ENCODE results near the gene SEPTIN7.
A peak's percentile ranks its signal among the peaks of the same experiment; 100 is the strongest.
"Not testable (repeated sequence)": the region's sequence is repeated elsewhere in the genome, so short reads cannot be mapped to it uniquely, and the experiment has no call there.

SEPTIN7 gene

DNA sequence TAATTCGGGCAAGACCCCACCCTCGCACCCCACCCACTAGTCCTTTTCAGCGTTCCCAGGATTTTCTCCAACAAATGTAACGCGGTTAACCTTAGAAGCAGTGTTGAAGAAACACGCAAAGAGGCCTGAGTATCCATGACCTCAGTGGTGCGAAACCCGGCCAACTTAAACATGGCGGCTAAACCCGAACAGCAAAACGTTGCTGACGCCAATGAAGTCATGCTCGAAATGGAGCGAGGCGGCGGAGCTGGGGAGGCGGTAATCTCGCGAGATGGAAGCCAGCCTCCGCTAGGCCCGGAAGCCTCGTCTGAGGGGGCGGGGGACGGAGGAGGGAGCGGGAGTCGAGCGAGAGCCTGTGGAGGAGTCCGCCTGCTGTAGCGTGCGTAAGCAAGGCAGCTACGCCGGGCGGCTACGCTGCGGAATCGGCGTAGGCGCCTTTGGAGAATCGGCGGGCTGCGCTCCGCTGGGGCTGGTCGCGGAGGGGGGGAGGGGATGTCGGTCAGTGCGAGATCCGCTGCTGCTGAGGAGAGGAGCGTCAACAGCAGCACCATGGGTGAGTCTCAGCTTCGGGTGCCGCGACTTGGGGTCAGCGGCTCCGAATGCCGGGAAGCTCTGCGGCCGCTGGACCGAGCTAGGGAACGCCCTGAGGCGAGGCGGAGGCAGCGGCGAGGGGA lies at the start of gene SEPTIN7:
Gene SEPTIN7 (plus strand): TSS at position 340 of the 674 bp plus-strand sequence. CDS start 153 bp downstream, at position 493.
- DNase-seq (ENCODE audit: low read depth), result peak; percentile 97

DNA sequence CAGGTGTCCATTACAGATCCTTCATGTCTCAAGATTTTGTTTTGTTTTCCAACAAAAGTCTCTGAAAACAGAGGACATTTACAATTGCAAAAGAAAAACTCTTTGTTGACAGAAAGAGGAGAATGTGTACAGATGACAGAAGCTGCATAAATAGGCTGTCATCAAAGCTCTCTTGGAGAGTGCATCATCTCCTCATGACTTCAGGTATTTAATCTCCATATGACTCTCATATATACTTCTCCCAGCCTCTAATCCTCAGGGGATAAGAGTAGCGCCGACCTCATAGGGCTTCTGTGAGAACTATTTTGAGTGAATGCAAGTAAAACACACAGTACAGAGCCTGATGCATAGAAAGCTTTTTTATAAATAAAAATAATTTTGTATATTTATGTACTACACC lies 48.1 kb upstream of the SEPTIN7 start:
- no peak for DNase-seq (ENCODE audit: low read depth)

DNA sequence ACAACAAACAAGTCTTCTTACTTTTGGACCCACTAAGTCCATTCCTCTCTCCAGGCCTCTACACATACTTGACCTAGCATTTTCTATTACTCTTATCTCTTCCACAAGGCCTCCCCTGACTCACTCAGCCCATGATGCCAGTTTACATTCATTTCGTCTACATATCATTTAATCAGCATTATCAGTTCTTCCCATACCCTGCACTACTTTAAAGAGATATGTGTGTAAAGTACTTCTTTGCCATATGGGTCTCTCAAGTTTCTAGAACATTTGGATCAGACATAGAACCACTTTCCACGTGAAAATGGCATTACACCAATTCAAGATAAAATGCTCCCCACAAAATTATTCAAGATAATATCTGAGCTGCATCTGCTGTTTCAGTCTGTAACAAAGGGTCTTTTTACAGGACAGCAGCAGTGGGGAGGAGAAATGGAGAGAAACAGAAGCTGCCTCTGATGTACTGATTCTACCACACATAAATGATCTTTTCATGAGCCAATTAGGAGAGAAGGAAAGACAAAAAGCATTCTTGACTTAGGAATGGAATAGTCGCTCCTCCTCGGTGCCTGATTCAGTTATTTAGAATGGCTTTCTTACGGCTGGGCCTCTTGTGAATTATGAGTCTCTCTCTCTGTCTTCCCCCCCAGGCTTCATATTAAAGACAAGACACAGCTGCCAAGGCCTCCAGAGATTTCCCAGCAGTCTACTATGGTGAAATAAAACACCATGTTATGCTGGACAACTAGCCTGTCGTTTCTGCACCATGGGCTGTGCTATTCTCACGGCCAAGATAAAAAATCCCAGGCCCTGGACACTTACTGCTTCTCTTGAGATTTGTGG lies 46.9 kb upstream of the SEPTIN7 start:
- no peak for DNase-seq (ENCODE audit: low read depth)

DNA sequence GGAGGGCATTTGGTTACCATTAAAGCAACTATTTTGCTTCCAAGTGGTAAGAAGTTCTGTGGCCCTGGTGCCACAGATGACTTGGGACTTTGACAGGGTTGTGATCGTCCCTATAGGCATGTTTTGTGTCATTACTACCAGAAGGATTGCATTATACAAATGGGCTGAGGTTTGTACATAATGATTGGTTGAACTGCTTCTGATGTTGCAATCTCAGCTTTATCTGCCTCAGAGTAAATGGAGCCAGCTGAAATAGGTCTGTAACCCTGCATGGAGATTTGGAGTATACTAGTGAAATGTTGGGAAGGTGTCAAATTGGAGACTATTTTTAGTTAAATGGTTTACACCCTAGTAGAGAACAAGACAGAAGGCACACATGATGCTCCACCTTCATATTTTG lies 46.1 kb upstream of the SEPTIN7 start:
- no peak for DNase-seq (ENCODE audit: low read depth)

DNA sequence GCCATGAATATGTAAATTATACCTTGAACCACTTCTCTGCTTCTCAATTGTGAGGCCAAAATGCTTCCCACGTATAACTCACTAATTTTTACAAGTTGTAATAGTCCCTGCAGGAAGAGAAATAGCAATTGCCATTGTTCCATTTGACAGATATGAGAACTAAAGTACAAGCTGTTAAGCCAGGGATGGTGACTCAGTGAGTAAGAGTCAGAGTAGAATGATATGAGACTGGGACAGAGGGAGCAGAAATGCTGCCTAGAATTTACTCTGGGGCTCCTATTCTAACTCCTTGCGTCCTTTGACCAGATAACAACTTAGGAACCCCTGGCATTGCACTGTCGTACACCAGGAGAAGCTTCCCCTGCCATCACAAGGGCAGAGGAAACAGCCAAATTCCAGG lies 45.1 kb upstream of the SEPTIN7 start:
- no peak for DNase-seq (ENCODE audit: low read depth)

DNA sequence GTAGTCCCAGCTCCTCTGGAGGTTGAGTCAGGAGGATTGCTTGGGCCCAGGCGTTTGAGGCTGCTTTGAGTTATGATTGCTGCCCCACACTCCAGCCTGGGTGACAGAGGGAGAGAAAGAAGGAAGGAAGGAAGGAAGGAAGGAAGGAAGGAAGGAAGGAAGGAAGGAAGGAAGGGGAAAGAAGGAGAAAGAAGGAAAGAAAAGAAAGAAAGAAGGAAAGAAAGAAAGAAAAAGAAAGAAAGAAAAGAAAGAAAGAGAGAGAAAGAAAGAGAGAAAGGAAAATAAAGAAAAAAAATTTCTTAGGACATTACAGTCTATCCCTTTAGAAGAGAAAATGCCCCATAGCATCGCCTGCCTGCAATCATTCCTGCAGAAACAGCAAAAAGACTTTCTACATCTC lies 44.4 kb upstream of the SEPTIN7 start:
- not testable (repeated sequence) for DNase-seq (ENCODE audit: low read depth)

DNA sequence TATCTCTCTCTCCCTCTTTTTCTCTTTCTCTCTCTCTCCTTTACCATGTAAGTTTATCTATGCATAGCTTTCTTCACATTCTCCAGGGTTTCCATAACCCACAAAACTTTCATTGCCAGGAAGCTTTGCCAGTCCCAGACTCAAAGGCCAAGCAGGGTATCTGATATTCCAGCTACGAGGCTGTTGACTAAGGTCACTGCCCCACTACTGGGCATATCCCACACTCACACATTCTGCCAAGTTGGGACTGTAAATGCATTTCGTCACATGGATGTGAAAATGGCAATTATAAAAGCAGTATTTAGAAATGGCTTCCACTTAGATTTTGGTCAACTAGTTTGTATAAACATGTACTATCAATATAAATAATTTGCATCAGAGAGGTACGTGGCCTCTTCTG lies 43.3 kb upstream of the SEPTIN7 start:
- DNase-seq (ENCODE audit: low read depth), result no peak

DNA sequence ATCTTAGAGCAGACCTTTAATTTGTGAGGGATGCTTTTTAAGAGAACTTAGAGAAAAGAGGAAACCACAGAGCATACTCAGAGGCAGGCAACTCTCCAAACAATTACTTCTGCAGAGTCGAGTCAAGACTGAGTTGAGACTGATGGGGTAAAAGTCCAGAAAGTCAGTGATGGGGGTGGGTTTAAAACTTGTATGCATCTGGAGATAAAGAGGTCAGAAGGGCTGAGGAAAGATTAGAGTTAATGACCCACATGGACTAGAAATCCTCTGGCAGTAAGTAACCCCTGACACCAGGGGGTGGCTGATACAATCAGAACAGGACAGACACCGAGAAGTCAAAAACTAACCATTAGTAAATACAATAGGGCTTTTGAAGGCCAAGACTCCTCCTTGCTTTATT lies 42.4 kb upstream of the SEPTIN7 start:
- no peak for DNase-seq (ENCODE audit: low read depth)

DNA sequence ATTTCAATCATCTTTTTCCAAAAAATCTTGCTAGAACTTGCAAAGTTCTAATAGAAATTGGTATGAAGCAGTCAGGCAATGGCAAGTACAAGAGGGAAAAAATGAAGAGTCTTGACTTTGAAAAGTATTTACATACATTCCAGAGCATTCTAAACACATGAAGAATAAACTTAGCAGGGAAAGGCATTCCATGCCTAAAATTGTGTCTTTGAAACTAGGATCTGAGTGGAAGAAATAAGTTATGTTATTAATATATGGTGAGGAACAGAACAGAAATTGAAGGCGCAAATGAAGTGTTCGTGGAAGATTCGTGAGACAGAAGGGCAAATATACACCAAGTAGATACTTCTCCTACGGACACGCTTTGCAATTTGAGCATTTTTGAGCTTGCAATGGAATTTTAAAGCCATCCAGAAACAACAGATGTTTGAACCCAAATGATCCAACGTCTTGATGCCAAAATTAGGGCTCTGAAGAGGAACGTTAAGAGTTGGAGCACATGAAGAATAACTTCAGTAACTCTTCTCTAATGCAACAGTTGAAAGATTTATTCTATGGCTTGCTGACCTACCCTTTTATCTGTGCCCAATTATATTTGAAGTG lies 40.6 kb upstream of the SEPTIN7 start:
- DNase-seq (ENCODE audit: low read depth), result no peak

DNA sequence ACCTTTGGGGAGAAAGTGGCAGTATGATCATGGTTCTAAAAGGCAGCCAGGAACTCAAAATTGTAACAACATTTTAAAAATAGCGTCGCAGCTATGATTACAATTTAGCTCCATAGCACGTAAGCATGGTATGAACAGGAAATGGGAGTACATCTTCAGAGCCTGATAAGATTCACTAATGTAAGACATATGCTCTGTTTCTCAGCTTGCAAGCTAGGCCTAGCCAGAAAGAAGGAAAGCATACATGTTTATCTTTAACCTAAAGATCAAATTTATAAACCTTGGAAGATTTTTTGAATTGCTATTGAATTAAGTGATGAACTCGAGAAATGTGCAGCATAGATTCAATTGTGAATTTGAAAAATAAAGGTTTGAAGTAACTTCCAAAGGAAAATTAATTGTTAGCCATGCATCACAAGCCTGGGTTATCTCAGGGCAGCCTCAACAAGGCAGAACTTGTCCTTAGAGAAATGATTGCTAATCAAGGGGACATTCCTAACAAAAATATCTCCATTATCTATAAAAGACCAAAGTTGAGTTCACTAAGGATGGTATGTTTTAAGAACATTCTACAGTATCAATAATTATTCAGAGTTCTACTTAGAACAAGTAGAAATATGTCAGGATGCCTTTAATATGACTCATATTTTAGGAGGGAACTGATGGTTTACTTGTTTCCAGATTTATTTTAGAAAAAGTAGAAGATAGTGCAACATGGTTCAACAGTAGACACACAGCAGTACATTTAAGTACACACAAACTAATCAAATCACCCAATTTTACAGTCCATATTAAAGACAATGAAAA lies 38.8 kb upstream of the SEPTIN7 start:
- no peak for DNase-seq (ENCODE audit: low read depth)

DNA sequence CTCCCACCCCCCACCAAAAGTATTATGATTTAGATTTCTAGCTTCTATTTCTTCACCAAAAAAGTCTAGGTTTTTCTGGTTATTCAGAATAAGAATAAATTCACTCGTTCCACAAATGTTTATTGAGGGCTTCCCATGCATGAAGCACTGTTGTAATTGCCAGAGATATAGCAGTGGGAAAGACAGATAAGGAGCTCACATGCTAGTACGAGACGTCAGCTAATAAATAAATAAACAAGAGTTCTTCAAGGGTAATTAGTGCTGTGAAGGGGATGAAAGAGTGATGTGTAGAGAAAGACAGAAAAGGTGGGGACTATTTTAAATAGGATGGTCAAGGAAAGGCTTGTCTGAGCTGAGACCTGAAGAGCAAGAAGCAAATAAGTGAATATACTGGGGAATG lies 38.1 kb upstream of the SEPTIN7 start:
- DNase-seq (ENCODE audit: low read depth), result no peak

DNA sequence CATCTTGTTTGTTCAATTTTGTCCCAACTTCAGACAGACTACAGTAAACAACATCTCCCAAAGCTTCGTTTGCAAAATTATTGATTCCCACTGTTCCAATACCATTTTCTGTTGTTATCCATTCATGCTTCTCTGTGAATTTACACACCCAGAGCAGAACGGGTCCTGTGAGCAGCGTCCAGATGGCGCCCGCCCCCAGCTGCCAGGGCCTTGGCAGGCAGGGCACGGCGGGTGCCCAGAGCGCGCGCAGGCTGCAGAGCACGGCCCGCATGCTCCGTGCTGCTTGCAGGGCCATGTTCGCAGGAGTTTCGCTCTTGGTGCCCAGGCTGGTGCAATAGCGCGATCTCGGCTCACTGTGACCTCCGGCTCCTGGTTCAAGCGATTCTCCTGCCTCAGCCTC lies 32.5 kb upstream of the SEPTIN7 start:
- DNase-seq (ENCODE audit: low read depth), result no peak

DNA sequence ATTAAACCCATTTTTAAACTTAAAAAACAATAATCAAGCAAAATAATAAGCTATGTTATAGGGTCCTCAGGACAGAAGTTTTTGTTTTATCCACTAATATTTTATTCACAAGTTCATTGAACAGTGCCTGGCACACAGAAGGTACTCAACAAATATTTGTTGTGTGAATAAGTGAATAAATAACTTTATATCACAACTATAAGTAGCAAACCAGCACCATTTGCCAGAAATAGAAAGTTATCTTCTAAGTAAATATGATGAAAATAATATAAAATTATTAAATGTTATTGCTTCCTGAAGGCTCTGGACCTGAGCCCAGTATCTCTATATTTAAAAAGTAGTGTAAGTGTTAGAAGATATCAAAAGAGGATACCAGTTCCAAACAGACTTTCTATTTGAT lies 29.1 kb upstream of the SEPTIN7 start:
- no peak for DNase-seq (ENCODE audit: low read depth)

DNA sequence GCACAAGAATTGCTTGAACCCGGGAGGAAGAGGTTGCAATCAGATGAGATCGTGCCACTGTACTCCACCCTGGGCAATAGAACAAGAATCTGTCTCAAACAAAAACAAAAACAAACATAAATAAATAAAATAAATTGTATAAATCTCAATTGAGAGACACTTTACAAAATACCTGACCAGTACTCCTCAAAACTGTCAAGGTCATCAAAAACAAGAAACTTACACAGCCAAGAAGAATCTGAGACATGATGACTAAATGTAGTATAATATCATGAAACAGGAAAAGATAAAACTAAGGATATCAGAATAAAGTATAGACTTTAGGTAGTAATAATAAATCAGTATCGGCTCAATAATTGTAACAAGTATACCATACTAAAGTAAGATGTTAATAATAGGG lies 26.9 kb upstream of the SEPTIN7 start:
- no peak for DNase-seq (ENCODE audit: low read depth)

DNA sequence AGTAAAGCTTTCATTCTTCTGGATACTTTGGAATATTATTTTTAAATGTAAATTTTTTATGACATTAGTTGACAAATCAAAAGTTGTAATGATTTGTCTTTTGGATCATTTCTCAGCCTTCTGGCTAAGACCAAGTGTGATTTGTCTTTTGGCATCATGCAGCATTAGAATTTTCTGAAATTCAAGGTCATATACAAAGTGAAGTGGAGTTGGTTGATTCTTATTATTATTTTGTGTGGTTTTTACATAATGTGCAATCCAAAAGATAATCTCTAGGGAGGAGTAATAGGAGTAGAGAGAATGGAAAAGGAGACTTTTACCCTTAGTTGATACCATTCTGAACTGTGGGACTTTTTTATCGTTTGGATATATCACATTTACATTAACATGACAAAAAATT lies 24.2 kb upstream of the SEPTIN7 start:
- DNase-seq (ENCODE audit: low read depth), result no peak

DNA sequence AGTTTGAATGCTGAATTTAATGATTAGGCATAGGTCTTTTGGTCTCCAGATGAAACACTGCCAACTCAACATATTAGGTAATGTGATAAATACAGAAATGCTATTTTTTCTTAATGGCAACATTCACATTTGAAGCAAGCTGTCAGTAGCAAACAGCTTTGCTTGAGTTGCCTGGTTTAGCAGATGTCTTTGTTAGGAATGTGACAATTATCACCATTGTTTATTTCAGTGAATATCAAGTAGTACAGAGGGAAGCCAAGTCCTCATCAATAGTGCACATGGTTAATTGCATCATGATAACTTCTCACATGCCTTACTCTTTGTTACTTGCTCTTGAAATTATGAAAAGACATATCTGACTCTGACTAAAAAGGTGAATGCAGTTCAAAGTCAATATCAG lies 23.7 kb upstream of the SEPTIN7 start:
- DNase-seq (ENCODE audit: low read depth), result no peak

DNA sequence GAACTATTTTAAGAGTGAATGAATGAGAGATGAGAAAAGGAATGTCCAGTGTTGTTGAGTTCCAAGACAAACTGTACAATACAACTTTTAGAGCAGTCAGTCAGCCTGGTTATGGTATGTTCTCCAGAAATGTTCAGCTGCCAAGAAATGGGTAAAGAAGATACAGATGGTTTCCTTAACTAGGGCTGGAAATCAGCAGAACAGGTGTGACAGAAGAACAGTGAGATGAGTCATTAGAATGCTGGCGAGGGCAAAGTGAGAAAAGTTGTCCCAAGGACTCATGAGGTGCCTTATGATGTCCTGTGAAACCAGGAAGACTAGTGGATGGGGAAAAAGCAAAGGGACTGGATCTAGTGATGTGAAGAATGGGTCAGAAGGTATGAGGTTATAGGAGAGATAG lies 20.8 kb upstream of the SEPTIN7 start:
- no peak for DNase-seq (ENCODE audit: low read depth)

DNA sequence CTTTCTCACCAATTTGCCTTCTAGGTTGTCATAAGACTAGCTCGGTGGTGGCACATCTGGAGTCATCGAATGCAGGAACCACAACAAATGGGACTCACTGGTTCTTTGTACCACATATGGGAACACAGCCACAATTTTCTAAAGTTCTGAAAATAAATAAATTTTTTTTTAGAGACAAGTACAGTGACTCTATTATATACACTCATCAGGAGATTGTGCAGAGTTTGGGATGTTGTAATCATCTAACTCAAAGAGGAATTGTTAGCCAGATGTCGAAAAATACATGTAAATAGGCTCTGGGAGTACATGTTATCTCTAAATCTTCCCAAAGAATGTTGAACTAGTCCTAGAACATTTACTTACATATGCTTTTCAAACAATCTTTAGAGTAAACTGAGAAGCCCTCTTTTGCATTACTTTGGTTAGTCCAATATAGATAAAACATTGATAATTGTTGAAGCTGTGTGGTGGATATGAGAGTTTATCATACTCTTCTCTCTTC lies 19.6 kb upstream of the SEPTIN7 start:
- DNase-seq (ENCODE audit: low read depth), result no peak

DNA sequence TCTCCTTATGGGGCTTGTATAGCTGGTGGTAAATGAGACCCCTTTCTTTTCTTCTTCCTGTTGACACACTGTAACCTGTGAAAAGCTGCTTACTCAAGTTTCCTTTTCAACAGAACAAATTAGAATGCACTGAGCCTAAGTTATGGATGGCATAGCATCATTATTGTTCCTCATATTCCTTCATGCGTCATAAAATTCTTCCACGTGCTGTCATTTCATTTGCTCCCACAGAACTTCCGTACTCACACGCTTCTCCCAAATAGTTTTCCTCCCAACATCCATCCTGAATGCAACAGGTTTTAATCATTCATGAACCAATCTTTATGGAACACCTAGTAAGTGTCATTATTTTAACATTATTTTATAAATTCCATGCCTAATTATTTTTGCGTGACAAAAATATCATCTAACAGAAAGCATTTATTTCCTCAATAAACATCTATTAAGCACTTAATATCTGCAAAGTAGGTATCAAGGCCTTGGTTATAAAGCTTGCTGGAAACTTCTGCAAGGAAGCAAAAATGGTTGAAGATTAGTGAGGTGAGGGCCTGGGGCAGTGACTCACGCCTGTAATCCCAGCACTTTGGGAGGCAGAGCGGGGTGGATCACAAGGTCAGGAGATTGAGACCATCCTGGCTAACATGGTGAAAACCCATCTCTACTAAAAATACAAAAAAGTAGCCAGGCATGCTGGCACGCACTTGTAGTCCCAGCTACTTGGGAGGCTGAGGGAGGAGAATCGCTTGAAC lies 18.9 kb upstream of the SEPTIN7 start:
- DNase-seq (ENCODE audit: low read depth), result no peak

DNA sequence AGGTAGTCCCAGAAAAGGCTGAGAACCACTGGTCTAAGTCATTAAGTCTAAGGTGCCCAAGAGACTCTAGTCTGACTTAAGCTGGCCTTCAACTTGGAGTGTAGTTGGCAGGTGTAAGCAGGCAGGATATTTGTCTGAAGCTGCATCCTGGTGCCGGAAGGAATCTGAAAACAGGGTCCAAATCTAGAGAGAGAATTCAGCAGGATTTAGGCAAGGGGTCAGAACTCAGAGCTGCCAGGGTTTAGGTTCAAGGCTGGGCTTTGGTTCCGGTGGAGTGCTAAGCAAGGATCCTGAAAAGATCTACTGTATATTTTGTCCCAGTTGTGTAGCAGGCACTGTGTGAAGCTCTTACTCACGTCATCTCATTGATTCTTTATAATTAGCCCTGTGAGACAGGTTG lies 16.5 kb upstream of the SEPTIN7 start:
- no peak for DNase-seq (ENCODE audit: low read depth)

DNA sequence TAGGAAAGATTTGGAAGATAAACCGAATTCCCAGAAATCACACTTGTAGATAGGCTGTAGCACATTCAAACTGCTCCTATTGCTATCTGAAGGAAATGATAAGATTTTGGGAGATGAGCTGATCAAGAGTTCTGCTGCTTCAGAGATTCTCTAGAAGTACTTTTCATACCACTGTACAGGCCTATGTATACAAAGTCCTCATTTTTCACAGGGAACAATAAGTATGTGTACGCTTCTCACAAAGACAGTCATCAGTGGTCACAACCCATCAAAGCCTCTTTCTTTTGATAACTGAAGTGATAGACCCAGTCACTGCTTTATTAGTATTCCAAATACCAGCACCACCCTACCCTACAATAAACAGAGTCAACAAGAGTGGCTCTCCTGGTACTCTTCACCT lies 15.6 kb upstream of the SEPTIN7 start:
- DNase-seq (ENCODE audit: low read depth), result no peak

DNA sequence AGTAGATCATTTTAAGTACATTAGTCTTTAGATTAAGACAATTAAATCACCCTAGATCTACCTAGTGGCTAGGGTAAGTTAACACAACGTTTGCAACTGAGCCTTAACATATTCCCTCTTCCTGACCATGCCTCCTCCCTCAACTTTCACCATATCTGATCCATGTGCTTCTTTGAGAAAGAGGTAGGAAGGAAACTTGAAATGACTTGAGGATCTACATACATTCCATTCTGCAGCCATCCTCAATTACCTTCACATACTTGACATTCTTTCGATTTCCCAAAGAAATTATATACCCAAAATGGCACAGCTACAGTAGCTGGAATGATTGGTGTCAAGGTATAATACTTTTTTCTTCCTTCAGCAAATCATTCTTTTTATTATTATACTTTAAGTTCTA lies 12.9 kb upstream of the SEPTIN7 start:
- no peak for DNase-seq (ENCODE audit: low read depth)
